SU-DHL-6 (cell line): Measurements from ENCODE around the gene HIVEP3.

Experiments used
- EZH2phosphoT487 ChIP-seq: fragments of 200-600 bp; sonication (generic), shearing (Covaris generic); conservative IDR thresholded peaks from 2 replicates; pipeline ENCODE4 v1.6.1; 2018; ENCODE audit warnings: mild to moderate bottlenecking, antibody characterized with exemption, low read length, moderate library complexity, mixed read lengths
- TF ChIP-seq, protein P1 (sequence below): fragments of 200-600 bp; sonication (generic); IDR thresholded peaks from one replicate; pipeline ENCODE4 v1.5.1; 2017; ENCODE audit warnings: antibody characterized with exemption, mild to moderate bottlenecking, low read length, moderate library complexity; ENCODE audit not compliant: insufficient read depth, poor library complexity, severe bottlenecking

DNA sequence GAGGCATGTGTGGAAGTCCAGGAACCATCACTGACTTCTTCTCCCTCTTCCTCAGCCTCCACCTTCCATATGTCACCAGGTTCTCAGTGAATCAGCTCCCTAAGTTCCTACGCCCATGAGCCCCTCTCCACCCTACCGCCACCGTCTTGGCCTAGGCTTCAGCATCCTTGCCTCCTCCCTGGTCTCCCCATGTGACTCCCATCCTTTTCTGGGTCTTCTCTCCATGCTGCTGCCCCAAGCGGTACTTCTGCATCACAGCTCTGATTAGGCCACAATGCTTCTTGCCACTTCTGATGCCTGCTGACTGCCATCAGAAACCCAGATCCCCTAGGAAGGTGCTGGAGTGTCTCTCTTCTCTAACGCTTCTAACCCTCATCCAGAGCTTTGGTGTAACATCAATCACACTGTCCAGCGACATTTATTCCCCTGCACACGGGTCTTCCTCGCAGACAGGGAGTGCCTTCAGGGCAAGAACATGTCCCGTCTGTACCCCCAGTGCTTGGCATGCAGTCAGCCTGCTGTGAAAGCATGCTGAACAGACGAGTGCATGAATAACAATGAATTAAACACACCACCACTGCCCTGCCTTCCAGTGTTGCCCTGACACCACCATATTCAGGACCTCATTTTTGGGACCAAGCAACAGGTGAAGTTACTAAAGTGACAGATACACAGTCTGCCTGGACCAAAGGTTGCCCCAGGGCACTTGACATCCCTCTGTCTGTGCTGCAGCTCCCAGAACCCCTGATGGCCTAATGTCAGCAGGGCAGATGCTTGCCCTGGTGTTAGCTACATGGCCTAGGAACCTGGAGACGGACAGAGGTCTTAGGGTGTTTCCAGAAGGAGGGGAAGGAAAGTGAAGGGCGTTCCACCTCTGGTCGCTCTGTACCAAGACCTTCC is 275.6 kb downstream of the HIVEP3 start:
- TF ChIP-seq, protein P1, sequence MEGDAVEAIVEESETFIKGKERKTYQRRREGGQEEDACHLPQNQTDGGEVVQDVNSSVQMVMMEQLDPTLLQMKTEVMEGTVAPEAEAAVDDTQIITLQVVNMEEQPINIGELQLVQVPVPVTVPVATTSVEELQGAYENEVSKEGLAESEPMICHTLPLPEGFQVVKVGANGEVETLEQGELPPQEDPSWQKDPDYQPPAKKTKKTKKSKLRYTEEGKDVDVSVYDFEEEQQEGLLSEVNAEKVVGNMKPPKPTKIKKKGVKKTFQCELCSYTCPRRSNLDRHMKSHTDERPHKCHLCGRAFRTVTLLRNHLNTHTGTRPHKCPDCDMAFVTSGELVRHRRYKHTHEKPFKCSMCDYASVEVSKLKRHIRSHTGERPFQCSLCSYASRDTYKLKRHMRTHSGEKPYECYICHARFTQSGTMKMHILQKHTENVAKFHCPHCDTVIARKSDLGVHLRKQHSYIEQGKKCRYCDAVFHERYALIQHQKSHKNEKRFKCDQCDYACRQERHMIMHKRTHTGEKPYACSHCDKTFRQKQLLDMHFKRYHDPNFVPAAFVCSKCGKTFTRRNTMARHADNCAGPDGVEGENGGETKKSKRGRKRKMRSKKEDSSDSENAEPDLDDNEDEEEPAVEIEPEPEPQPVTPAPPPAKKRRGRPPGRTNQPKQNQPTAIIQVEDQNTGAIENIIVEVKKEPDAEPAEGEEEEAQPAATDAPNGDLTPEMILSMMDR = no peak
- no peak for TF ChIP-seq EZH2phosphoT487
